Gastroesophageal sphincter (tissue), 3 donors: ENCODE measurements around the gene MDH1B.

Source experiments
- EP300 ChIP-seq: sonication (generic); formaldehyde crosslinking; IDR thresholded peaks from one replicate; pipeline ENCODE4 v1.6.1; 2017; ENCODE audit warnings: antibody characterized with exemption, mild to moderate bottlenecking
- POLR2A ChIP-seq, 2 donors: fragments of 450-650 bp; IDR thresholded peaks; one replicate each; pipeline ENCODE4 v1.6.1; 2017; ENCODE audit warnings: antibody characterized with exemption in 2 of 2, mild to moderate bottlenecking in 2 of 2, moderate library complexity in 1 of 2
- POLR2AphosphoS5 ChIP-seq: sonication (generic); formaldehyde crosslinking; IDR thresholded peaks from one replicate; pipeline ENCODE4 v1.6.1; 2017; ENCODE audit warnings: antibody characterized with exemption
- TF ChIP-seq, protein P1 (sequence below), 4 experiments: fragments of 200-600 bp in 2 of 4; fragments of 450-650 bp in 2 of 4; sonication (generic) in 1 of 4; IDR thresholded peaks; one replicate each; pipeline ENCODE4 v1.5.1; 2017 to 2019; ENCODE audit warnings: antibody characterized with exemption in 4 of 4, mild to moderate bottlenecking in 2 of 4, moderate library complexity in 2 of 4

DNA sequence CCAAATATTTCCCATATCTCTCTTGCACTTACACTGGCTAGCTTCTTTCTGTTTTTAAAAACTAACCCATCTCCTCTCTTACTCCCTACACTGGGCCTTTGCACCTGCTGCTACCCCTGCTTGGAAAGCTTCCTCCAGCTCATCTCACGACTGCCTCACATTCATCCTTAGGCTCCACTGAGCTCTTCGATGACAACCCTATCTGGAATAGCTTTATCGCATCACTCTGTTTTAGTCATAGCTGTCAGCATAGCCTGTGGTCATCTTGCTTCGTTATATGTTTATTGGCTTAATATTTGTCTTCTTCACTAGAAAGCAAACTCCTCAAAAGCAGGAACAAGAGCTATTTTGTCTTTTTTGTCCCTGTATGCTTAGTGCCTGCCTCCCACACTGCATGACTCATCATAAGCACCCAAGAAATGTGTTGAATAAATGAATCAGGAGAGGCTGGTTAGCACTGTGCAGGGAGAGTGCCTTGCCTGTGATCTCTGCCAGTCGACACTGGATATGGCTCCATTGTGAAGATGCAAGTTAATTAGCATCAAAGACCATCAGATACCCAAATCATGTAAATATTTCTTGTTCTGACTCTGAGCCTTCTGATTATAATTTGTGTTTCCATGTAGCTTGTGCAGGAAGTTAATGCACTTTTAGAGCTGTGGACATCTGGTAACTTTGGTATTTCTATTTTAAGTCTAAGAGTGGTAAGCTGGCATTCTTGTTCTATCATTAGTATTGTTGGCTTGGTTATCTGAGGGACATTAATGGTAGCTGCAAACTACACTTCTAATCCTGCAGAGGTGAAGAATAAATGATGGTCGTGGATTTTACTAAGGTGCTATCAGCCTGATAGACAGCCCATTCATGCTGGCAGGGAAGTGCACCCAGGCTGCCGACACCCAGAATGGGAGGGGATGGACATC is 36.6 kb downstream of the MDH1B start:
- TF ChIP-seq, protein P1, sequence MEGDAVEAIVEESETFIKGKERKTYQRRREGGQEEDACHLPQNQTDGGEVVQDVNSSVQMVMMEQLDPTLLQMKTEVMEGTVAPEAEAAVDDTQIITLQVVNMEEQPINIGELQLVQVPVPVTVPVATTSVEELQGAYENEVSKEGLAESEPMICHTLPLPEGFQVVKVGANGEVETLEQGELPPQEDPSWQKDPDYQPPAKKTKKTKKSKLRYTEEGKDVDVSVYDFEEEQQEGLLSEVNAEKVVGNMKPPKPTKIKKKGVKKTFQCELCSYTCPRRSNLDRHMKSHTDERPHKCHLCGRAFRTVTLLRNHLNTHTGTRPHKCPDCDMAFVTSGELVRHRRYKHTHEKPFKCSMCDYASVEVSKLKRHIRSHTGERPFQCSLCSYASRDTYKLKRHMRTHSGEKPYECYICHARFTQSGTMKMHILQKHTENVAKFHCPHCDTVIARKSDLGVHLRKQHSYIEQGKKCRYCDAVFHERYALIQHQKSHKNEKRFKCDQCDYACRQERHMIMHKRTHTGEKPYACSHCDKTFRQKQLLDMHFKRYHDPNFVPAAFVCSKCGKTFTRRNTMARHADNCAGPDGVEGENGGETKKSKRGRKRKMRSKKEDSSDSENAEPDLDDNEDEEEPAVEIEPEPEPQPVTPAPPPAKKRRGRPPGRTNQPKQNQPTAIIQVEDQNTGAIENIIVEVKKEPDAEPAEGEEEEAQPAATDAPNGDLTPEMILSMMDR (IDR thresholded peaks at IDR 0.05) = no peak
- TF ChIP-seq POLR2AphosphoS5 = no peak
- TF ChIP-seq POLR2A (IDR thresholded peaks at IDR 0.05) = no peak
- no peak for TF ChIP-seq EP300
